Measurements from ENCODE around the gene ADRA2B. TPM values are rescaled to one million over a fixed set of nuclear protein-coding genes. Genes with fewer than 3 reads are reported as not detected.

The ADRA2B gene
- total RNA-seq, 6 donors from 2014 or later: 0.15 to 1.0 (median 0.31) TPM

DNA sequence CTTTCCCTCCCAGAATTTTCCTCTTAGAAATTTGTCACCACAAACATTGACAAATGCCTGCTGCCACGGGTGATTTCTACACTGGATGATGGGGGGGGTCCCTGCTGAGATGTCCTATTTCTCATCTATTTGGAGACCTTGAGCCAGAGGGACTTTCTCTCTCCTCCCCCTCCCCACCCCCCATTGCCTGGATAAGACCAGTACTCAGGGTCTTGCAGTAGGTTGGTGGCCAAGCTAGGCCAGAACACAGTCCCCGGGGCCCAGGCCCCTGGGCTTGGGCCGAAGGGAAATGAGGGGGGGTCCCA, 29.4 kb upstream of the ADRA2B start:
- ATAC-seq (ENCODE audit: low FRiP score in 2 of 2): no peak
- H3K9me3 ChIP-seq: no peaks in the 10 kb centered on the region
- H3K36me3 ChIP-seq: no peaks in the 10 kb centered on the region
- no peak for DNase-seq
- peak overlapping the region in 3 of 4 donors; percentile 70 to 84 (median 71) for H3K4me3 ChIP-seq
- peaks cover 0 to 5% (median 0%) of the 10 kb centered on the region in 4 donors for H3K27me3 ChIP-seq
- TF ChIP-seq, protein P1, sequence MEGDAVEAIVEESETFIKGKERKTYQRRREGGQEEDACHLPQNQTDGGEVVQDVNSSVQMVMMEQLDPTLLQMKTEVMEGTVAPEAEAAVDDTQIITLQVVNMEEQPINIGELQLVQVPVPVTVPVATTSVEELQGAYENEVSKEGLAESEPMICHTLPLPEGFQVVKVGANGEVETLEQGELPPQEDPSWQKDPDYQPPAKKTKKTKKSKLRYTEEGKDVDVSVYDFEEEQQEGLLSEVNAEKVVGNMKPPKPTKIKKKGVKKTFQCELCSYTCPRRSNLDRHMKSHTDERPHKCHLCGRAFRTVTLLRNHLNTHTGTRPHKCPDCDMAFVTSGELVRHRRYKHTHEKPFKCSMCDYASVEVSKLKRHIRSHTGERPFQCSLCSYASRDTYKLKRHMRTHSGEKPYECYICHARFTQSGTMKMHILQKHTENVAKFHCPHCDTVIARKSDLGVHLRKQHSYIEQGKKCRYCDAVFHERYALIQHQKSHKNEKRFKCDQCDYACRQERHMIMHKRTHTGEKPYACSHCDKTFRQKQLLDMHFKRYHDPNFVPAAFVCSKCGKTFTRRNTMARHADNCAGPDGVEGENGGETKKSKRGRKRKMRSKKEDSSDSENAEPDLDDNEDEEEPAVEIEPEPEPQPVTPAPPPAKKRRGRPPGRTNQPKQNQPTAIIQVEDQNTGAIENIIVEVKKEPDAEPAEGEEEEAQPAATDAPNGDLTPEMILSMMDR (IDR thresholded peaks at IDR 0.05): no peak
- H3K4me1 ChIP-seq: peaks cover 12 to 50% (median 27%) of the 10 kb centered on the region in 4 donors
- H3K27ac ChIP-seq: peak overlapping the region in 3 of 4 donors; percentile 71 to 82 (median 76)
- WGBS, 2 donors: 10 to 34% methylated on average over 1 to 2 of the region's 3 CpGs

DNA sequence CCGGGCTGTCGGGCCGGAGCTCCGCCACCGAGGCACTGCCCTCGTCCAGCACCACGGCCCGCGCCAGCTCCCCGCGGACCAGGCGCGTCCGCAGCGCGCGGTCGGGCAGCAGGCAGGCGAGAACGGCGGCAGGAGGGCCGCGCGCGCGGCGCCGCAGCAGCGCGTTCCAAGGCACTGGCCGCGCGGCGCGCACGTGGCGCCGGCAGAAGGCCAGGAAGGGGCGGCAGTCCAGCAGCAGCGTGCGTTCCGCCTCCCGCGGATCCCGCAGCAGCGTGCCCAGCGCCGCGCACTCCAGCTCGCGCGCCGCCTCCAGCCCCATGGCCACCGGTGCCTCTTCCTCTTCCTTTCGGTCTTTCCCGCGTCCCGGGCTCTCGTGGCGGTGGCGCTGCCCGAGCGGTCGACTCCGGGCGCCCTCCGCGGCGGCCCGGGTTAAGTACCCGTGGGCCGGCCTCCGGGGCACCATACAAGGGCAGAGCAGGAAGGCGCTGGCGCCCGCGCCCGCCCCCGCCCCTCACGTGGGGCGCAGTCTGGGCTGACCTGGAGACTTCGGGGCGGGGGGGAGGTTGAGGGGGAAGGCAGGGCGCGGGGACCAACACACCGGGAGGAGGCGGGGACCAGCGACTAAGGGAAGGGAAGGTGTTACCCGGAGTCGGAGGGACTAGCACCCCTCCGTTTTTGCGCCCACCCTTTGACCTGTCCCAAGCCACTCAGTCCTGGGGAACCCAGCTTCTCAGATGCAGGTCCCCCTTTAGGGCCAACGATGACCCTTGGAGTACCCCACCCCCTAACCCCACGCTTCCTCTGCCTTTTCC, 28.9 kb upstream of the ADRA2B start, which contains the start of gene DUSP2:
Gene DUSP2, minus strand, starts transcription at position 405 of the 812 bp plus-strand sequence. Its CDS starts 86 bp downstream, at position 319.
- Histone ChIP-seq H3K27me3 (peaks cover 0 to 5% (median 0%) of the 10 kb centered on the region in 4 donors), H3K4me3 (peak within 1 kb of the TSS; percentile 8 to 84 (median 70)), H3K4me1 (peaks cover 12 to 50% (median 27%) of the 10 kb centered on the region in 4 donors), H3K9me3 (no peaks in the 10 kb centered on the region), H3K36me3 (no peaks in the 10 kb centered on the region), H3K27ac (peak within 1 kb of the TSS in 3 of 4 donors; percentile 71 to 82 (median 76))
- 9 to 13% methylated on average over 17 to 24 of the region's 94 CpGs for WGBS, 2 donors
- TF ChIP-seq, protein P1 (IDR thresholded peaks at IDR 0.05): peak in 3 of 6 experiments; percentile 6 to 29 (median 12)
- peak in 2 of 4 donors; percentile 74 to 87 for TF ChIP-seq POLR2A (IDR thresholded peaks at IDR 0.05)
- TF ChIP-seq POLR2AphosphoS5 (IDR thresholded peaks at IDR 0.05): peak; percentile 43 to 83
- TF ChIP-seq EP300 (IDR thresholded peaks at IDR 0.05): no peak
- DNase-seq: peak; percentile 90 to 96
- ATAC-seq (ENCODE audit: low FRiP score in 2 of 2): peak; percentile 86 to 87

DNA sequence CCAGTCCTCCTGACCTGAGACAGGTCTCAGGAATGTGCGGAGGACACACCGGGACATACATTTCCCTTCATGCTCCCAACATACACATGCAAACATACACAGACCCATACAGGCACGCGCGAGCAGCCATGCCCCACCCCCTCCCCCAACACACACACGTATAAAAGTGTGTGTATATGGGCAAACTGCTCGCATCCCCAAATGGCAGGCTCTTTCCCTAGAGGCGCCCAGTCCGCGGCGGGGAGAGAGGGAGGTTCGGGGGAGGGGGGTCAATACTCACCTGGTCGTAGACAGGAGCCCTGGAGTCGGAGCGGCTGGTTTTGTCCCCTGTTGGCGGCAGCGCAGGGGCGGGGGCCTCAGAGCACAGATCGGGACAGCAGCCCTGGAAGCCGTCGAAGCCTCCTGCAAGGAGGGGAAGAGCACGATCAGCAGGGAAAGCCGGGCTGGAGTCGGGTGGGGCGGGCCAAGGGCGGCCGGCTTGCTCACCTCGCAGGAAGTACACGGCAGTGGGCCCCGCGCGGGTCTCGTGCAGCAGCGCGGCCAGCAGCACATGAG, 28.2 kb upstream of the ADRA2B start:
- Histone ChIP-seq H3K36me3 (no peaks in the 10 kb centered on the region), H3K9me3 (no peaks in the 10 kb centered on the region), H3K27me3 (peaks cover 0 to 5% (median 0%) of the 10 kb centered on the region in 4 donors), H3K27ac (peak overlapping the region in 3 of 4 donors; percentile 71 to 82 (median 76)), H3K4me3 (peak overlapping the region; percentile 8 to 84 (median 70)), H3K4me1 (peaks cover 12 to 50% (median 27%) of the 10 kb centered on the region in 4 donors)
- TF ChIP-seq POLR2AphosphoS5 (IDR thresholded peaks at IDR 0.05) (no peak), POLR2A (IDR thresholded peaks at IDR 0.05) (no peak)
- TF ChIP-seq, protein P1 (IDR thresholded peaks at IDR 0.05): no peak
- DNase-seq (no peak), ATAC-seq (ENCODE audit: low FRiP score in 2 of 2) (no peak)
- 10 to 33% methylated on average over 4 to 35 of the region's 35 CpGs for WGBS, 2 donors

DNA sequence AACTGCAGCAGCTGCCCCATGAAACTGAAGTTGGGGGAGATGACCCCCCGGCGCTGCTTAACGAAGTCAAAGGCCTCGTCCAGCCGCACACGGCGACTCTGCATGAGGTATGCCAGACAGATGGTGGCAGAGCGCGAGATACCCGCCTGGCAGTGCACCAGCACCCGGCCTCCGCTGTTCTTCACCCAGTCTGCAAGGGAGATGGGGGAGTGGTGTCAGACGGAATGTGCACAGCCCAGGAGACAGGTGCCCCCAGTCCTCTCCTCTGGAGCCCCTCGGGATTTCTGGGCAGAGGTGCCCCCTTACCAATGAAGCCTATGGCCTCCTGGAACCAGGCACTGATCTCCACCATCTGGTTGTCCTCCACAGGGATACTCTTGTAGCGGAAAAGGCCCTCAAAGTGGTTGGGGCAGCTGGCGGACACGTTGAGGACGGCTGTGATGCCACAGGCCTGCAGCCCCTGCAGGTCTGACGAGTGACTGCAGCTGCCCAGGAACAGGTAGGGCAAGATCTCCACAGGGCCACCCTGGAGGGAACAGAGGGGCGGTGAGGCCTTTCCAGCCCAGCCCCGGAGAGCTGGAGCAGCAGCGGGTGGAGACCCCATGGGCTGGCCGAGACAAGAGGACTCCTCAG, 27.6 kb upstream of the ADRA2B start:
- 74 to 79% methylated on average over 18 to 23 of the region's 23 CpGs for WGBS, 2 donors
- TF ChIP-seq EP300 (IDR thresholded peaks at IDR 0.05): no peak
- TF ChIP-seq, protein P1 (IDR thresholded peaks at IDR 0.05): peak in 3 of 6 experiments; percentile 15 to 34 (median 31)
- TF ChIP-seq POLR2AphosphoS5 (IDR thresholded peaks at IDR 0.05): no peak
- no peak for TF ChIP-seq POLR2A (IDR thresholded peaks at IDR 0.05)
- no peak for ATAC-seq (ENCODE audit: low FRiP score in 2 of 2)
- Histone ChIP-seq H3K27ac (peak overlapping the region in 2 of 4 donors; percentile 76 to 82), H3K36me3 (no peaks in the 10 kb centered on the region), H3K27me3 (peaks cover 0 to 5% (median 0%) of the 10 kb centered on the region in 4 donors), H3K4me1 (peaks cover 12 to 49% (median 27%) of the 10 kb centered on the region in 4 donors), H3K4me3 (peak overlapping the region in 3 of 4 donors; percentile 70 to 84 (median 71)), H3K9me3 (no peaks in the 10 kb centered on the region)
- DNase-seq: no peak

Data from upper lobe of left lung (tissue), 6 donors.